GM21423 (cell line): ENCODE results near the gene GOSR2.
"Not testable (repeated sequence)": the region's sequence is repeated elsewhere in the genome, so short reads cannot be mapped to it uniquely, and the experiment has no call there.

ENCODE experiments used
- ATAC-seq: cut with Tn5 transposase; IDR thresholded peaks from one replicate; pipeline ENCODE4 v1.9.1; 2021; ENCODE audit warnings: mild to moderate bottlenecking, moderate library complexity; ENCODE audit not compliant: unreplicated experiment

The GOSR2 gene

DNA sequence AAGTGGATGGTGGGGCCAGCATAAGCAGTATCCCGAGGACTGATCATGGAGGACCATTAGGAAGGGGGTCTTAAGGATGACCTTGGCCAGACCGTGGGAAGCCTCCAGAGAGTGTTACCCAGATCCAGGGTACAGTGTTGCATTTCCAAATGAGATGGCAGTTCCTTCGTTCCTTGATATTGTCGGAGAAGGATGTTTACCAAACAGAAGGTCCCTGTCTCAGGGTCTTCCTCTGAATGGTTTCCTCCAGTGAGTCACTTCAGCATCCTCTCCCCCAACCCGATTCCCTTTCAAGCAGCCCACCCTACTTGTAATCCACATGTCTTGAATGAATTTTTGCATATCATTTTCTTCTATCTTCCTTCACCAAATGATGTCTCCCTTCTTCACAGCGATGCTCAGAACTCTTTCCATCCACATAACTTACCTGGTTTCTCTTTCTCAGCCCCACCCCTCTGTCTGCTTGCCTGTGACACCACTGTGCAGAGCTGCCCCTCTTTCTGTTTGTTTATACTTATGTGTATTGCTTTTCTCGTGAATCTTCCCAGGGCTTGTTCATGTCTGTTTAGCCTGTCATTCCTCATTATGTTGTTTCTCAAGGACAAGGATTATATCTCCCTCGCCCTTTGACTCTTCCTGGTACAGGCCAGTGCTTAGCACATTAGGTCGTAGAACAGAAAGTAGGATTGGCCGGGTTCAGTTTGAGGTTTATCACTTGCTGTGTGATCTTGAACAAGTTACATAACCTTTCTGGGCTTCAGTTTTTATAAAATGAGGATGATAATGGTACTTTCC is 5.7 kb downstream of the GOSR2 start:
- ATAC-seq: no peak

DNA sequence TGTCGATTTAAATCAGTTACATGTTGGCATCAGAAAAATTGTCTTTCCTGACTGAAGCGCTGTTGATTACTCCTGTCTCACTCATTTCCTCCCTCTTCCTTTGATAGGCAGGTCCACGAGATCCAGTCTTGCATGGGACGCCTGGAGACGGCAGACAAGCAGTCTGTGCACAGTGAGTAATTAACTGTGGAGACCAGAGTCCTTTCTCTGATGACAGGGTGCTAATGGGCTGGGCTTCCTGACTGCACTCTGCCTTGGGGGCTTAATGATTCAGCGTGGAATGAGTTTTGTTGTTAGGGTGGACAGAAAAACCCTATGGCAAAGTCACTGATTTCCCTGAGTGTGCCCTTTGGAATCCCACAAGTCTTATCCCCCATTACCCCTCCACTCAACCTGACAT is 6.5 kb downstream of the GOSR2 start:
- no peak for ATAC-seq

DNA sequence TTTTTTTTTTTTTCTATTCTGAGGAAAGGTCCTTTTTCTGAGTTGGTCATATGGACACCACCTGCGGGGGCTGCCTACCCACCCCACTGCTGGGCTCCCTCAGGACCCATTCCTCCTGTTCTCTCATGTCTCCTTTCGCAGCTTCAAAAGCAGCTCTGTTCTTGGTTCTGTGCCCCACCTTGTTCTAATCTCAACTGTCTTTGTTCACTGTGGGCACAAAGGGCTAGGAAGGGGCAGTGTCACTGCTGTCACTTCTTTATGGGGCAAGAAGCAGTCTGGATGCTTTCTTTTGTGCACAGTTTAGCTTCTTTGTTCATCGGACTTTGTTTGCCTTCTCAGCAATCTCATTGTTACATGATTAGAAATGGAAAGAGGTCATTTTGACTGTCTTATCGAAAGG is 7.1 kb downstream of the GOSR2 start:
- ATAC-seq: no peak

DNA sequence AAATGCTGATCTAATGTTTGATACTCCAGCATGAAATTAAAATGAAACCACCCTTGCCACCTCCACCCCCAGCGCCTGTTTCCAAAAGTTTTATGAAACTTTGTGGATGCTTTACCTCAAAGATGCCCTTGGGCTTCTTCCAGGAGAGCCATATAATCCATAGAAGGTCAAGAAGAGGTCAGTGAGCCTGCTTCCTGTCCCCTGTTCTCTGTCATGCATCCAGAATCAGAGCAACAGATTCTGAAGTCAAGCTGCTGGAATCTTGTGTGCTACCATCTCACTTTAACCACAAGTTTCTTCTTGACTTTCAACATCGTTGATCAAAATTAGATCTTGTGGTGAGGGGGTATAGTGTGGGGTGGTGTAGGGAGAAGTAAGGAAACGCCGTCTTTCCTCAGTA is 8.6 kb downstream of the GOSR2 start:
- no peak for ATAC-seq

DNA sequence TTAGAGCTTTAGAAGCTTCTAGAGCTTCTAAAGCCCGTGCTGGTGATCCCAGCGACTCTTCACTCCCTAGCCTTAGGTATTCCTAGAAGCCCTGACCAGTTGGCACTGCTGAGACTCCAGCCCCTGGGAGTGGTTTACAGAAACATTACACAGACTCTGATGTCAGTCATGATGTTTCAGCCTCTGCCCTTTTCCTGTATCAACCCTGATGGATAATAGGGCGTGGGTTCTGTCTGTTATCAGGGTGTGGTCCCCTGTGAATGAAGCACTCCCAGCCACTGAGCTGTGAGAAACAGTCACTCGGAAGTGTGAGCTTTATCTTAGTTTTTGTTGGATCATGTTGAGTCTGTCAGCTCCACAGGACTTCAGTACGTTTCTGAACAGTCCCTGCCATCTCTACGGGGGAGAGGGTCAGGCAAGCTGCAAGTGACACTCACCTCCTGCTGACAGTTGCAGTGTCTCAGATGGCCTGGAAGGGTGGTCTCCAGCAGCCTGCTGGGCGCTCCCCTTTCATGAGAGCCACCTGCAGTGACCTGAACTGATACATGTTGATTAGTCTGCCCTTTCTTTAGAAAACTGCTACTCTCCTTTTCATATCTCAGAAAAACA is 12.8 kb downstream of the GOSR2 start:
- no peak for ATAC-seq

DNA sequence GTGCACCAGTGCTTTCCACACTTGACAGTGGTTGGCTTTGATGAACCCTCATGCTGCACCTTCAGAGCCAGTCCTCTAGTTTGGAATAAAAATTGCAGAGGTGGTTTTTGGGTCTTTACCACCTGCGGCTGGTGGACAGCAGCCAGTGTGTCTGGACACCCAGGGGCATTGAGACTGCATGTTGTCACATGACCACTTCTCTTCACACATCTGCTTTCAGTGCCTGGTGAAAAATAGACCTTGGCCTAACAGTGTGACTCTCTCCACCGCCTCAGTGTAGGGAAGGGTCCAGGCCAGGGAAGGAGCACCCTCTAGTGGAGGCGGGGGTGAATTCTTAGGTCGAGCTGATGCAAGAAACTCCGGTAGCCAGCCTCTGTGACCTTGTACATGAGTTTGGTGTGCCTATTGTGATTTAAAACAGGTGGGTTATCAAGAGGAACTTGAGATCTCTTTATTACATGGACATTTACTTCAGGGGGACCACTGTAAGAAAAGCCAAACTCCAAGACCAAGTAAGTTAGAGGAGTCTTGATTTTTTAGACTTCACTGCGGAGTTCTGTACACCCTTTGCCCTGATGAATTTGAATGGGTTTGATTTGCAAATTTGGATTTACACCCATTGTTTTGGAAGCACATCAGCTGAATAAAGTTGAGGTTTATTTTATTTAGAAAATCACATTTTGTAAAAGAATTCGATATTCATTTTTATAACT is 17.9 kb downstream of the GOSR2 start:
- peak; percentile 71 for ATAC-seq

DNA sequence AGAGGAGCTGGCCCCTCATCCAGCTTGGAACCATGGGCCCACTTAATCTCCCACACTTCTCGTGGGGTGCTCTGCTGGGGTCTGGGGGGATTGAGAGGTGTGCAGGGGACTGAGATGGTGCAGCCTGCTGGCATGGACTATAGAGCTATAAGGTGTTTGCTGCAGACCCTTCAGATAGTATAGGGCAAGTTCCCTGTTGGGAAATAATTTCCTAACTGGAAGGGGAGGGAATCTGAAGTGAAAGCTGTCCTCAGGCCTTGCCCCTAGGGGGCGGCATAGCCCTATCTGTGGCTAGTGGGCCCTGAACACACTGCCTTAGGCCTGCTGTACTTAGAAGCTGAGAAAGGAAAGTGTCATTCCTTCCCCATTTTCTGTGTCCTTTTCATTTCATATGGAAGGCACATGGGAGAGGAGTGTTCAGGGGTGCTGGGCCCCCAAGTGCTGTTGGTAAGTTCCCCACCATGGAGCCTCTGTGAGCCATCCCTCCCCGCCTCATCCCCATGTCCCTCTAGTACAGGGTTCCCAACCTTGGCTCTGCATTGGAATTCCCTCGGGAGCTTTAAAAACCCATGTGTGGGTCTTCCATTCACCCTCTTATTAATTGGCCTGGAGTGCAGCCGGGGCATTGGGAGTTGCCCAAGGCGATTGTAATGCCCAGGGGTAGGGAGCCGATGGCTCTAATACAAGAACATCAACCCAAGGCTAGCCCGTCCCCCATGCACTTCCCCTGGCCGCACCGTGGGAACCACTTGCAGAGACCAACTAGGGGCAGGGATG is 19.7 kb downstream of the GOSR2 start:
- no peak for ATAC-seq

DNA sequence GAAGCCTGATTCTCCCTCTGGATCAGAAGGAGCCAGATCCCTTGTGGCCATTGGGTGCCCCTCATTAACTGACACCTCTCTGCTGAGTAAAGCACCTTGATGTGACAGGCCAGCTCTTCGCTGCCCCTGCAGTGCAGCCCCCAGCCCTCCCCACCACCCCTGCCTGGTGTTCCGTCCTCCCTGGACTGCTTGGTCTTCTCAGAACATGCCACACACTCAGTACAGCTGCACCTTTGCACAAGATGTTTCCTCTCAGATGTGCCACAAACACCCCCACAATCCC is 20.2 kb downstream of the GOSR2 start:
- ATAC-seq: no peak

DNA sequence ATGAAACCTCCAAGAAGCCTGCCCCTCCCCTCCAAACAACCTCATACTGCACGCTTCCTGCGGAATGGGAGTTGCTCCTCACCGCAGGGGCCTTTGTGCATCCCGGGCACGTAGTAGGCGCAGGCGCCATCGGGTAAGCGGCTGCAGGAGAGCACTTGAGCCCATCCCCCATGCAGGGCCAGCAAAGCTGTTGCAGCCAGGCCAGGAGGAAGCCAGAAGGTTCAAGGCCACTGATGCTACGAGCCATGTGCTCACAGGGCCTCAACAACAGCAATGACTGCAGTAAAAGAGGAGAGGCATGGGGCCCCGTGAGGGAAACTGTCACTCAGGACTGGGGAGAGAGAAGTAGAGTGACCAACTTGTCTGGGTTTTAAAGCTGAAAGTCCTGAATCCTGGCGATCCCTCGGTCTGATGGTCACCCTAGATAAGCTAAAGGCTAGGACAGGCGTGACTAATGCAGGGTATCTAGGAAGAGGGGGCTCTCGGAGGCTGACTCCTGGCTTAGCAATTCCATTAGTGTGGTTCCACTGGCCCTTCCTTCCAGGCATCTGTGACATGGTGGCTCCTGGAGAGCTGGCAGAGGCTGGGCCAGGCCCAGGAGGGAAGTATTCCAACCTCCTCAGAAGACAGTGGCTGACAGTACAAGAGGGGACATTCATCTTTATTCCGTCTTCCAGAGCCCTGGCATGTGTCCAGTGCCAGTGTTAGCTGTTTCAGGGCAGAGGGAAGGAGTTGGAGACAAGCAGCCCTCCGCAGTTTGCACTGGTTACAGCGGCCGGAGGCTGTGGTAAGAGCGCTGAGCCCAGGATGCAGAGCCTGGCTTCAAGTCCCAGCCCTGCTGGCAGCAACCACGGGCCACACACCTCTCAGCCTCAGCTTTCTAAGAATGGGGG is 20.8 kb downstream of the GOSR2 start:
- ATAC-seq: no peak

DNA sequence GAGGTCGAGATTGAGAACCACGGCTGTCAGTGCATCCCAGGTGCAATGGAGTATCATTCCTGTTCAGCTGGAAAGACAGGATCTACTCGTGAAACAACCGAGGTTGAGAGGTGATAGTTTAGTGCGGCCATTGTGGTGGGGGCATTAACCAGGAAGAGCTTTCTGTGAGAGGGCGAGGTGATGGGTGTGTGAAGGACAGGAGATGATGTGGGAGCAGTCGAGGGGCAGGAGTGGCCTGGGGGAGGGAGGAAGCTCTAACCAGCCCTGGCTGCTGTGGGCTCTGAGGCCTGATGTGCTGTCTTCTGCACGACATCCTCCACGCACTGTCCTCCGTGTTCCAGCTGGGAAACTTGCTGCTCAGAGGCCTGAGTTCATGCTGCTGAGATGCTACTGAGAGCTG is 22.0 kb downstream of the GOSR2 start:
- no peak for ATAC-seq

DNA sequence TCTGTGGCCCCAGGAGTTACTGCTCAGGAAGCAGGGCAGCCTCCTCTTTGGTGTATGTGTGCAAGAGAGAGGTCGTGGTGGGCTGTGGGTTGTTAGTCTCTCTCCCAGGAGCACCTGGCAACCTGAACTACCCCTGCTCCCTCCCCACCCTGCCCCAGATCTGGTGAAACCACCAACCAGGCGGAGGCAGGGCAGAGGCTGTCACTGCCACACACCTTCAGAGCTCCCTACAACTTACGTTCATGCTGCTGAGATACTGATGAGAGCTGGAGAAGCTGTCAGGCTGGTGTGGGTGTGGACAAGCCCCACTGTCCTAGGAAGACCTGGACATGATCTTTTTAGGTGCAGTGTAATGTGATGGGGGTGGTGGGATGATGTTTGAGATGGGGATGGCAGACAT is 24.3 kb downstream of the GOSR2 start:
- no peak for ATAC-seq

DNA sequence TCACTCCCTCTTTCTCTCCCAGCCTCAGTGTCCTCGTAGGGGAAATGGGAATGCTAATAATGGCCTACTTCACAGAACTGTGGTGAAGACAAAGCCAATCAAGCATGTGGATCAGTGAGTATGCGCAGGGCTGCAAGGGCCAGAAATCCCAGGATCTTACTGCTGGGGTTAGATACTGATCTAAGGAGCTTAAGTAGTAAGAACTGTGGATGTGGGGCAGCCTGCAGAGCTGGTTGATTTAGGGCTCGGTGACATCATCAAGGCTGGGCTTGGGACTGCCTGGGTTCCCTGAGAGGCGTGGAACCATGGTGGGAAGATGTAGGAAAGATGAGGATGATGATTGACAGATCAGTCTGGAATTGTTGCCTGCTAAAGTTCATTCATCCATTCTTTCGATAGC is 25.6 kb downstream of the GOSR2 start:
- ATAC-seq: no peak

DNA sequence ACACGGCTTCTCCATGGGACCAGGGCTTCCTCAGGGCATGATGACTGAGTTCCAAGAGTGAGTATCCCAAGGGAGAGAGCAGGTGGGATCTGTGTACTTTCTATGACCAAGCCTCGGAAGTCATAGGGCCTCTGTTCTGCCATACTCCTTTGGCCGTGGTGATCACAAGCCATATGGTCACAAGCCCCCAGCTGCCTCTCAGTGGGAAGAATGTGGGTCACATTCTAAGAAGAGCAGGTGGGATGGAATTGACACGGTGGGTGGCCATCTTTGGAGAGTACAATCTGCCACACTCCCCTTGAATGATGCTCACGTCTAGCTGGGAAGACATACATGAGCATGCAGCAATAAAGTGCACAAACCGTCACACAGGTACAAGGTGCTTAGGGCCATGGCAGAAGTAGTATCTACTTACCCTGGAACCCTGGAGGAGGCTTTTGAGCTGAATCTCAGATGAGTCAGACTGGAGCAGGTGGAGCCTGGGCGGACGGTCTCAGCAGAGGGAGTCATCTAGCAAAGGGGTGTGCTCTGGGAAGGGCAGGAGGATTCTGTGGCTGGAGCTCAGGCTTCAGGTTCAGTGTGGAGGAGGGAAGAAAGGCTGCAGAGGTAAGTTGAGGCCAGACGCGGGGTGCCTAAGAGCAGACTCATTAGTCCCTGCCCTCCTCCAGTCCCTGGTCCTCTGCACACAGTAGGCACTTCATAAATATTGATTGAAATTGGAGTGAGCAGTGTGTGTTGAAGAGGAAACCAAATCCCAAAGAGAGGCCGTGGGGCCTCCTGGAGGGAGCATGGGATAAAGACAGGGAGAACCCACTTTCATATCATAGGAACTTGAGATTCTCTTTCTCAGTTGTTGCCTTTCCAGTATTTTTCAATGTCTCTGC is 26.6 kb downstream of the GOSR2 start:
- ATAC-seq: no peak

DNA sequence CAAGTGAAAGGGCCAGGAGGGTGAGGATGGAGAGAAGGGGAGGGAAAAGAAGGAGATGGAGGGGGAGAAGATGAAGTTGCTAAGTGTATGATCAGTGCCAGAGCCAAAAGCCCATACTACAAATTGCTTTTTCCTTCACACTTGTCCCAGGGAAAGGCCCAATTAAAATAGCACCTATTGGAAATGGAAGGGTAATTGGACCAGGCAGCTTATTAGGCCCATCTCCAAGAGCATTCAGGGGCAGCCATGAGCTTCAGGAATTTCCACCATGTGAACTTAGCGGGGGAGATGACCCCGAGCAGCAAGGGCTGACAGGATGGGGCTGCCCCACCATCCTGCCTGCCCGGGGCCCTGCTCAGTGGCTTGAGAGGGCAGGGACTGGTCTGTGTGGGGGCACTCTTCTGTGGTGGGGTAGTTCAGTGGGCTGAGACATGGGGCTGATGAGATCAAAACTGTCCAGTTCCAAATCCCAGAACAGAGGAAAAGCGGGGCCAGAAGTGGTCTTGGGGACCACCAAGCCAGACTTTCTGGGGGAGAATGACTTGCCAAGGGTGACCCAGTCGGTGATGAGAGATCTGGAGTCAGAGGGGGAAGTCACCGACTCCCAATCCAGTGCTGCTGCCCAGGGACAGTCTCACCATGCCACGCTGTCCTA is 27.5 kb downstream of the GOSR2 start:
- no peak for ATAC-seq

DNA sequence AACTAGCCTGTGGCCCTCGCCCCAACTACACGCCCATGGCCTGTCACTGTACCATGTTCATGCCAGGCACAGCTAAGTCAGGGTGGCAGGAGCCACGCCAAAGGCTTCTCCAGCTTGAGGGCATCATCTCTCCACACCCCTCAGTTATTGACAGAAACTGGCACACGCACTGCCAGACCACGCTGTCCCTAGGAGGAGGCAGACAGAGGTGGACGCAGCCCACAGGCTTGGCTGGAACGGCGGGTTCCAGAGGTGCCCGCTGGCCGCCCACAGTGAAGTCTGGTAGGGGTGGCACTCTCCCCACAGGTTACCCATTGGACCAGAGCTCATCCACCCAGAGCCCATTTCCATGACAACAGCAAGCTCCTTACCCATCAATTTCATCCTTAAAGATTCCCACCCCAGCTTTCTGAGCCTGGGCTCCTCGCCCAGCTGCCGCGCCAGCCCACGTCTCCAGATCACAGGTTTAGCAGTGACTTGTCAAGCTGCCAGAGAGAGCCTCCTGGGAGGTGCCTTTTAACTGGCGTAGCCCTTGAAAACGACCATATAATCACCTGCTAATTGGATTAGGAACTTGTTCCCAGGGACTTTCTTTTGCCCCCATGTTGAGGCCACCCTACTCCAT is 28.1 kb downstream of the GOSR2 start:
- no peak for ATAC-seq

DNA sequence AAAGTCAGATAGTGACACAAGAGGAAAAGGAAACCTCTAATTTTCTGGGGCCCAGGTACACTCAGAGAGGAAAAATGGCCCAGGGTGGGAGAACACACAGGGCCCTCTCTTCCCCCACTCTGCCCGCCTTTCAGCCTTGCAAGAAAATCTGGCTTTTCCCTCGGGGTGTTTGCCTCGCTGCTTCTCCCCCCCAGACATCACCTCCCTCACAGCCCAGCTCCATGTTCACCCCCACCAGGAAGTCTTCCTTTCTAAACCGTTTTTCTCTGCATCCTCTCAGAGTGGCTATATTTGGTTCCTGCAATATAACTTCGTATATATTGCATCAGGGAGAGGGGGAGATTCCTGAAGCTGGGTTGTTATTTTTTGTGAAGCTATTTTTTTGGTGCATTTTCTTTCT is 28.7 kb downstream of the GOSR2 start:
- ATAC-seq: no peak

DNA sequence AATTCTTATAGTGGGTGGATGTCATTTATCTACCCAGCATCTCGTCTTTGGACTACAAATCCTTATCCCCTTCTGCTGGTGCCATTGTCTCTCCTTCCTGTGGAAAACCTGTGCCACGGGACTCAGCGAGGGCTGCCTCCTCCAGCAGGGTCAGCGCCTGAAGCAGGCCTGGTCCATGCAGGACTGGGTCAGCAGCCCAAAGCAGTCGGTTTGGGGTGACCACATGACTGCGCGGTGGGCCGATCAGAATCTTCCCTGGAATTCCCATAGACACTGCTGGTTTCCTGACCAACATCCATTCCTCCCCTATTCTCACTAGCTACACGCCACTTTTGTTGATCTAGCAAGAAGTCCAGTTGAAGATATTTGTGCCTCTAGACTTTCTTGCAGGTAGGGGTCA is 29.2 kb downstream of the GOSR2 start:
- ATAC-seq: no peak

DNA sequence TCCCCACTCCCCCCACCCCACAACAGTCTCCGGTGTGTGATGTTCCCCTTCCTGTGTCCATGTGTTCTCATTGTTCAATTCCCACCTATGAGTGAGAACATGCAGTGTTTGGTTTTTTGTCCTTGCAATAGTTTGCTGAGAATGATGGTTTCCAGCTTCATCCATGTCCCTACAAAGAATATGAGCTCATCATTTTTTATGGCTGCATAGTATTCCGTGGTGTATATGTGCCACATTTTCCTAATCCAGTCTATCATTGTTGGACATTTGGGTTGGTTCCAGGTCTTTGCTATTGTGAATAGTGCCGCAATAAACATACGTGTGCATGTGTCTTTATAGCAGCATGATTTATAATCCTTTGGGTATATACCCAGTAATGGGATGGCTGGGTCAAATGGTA is 30.2 kb downstream of the GOSR2 start:
- not testable (repeated sequence) for ATAC-seq
